Amygdala (tissue), 56 donors: ENCODE measurements around the gene RALGPS1.
A peak's percentile ranks its signal among the peaks of the same experiment; 100 is the strongest.

ENCODE experiments used
- DNase-seq, 56 donors: peaks; one replicate each; lab custom pipeline; 2025; lab: John Stamatoyannopoulos, UW

Gene RALGPS1

DNA sequence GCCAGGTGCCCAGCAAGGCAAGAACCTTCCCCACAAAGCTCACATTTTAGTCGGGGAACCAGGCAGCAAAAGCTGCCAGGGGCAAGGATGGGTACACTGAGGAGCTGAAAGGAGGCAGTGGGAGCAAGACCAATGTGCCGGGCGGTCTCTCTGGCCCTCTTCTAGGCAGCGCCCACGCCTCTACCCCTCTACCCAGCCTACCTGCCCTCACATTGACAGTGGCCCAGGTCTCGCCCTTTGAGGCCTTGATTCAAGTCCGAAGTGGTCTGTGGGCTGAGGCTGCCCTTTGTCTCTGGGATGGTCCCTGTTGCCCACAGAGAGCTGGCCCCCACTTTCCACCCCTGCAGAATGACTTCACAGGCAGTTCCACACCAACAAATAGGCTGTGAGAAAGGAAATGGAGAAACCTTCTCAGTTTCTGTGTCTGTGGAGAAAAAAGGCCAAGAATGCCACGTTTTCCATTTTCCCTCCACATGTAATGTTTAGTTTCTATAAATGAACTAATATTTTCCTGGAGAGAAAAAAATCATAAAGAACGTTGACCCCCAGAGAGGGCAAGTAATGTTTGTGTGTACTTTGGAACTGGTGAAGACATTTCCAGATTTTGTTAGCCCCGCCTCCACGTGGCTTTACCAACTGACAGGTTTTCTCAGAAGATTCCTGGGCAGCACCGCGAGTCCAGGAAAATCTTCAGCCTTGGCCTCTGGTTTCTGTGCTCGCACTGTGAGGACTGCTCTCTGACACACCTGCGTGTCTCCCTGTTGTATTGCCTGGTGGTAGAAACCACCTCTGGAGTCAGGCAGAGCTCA is 265.3 kb downstream of the RALGPS1 start:
- no peak for DNase-seq

GRCh38 chr9:127180457-127181314 is 266.1 kb downstream of the RALGPS1 start:
- no peak for DNase-seq

DNA sequence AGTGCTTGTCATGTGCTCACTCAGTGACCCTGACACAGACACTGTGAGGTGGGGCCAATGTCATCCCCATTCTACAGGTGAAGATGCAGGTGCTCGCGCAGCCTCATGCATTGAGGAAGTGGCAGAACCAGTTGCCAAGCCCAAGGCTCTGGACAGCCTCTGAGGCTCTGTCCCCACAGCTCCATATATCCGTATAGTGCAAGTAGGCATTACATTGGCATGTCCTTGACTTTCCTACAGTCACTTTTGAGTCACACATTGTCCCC is 266.7 kb downstream of the RALGPS1 start:
- DNase-seq: no peak

DNA sequence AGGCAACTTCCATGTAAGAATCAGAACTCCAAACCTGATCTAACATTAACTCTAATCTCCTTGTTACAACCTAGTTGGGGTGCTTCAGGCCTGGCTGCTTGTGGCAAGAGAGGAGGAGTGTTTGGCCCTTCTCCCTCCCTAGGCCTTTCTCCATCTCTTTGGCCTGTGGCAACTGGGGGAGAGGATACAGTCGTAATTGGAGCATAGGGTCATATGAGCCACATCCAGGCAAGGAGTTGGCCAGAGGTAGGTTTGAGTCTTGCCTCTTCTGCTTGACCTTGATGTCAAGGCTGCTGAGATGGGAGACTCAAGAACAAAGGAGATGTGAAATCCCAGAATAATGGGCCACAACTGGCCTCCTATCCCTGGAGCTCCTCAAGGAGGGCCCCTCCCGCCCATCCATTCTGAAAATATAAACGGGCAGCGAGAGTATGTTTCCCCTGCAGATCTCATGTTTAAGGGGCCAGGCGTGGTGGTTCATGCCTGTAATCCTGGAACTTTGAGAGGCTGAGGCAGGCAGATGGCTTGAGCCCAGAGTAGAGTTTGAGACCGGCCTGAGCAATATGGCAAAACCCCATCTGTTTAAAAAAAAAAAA is 267.1 kb downstream of the RALGPS1 start:
- no peak for DNase-seq

GRCh38 chr9:127182901-127183746 is 268.5 kb downstream of the RALGPS1 start:
- no peak for DNase-seq

DNA sequence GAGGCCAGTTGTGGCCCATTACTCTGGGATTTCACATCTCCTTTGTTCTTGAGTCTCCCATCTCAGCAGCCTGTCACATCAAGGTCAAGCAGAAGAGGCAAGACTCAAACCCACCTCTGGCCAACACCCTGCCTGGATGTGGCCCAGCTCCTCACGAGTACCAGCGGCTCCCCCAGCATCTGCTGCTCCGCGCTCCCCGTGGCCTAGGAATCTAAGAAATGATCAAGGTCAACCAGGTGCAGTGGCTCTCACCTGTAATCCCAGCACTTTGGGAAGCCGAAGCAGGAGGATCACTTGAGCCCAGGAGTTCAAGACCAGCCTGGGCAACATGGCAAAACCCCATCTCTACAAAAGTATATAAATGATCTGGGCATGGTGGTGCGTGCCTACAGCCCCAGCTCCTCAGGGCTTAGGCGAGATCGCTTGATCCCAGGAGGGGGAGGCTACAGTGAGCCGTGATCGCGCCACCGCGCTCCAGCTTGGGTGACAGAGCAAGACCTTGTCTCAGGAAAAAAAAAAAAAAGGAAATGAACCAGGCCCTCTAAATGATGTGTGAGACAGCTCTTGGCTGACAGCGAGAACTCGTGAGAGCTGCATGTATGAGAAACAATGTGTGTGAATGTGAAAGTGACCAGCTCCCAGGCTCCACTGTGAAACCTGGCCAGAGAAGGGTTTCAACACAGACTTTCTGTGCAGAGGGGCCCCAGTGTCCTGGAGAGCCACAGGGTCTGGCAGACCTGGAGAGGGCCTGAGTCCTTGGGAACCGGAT is 269.4 kb downstream of the RALGPS1 start:
- peak in 4 of 56 donors; percentile 13 to 29 (median 17) for DNase-seq

GRCh38 chr9:127184641-127185040 is 270.1 kb downstream of the RALGPS1 start:
- peak in 1 of 56 donors; percentile 30 for DNase-seq

- DNase-seq: no peak
Measured at GRCh38 chr9:127185181-127185580, 270.6 kb downstream of the RALGPS1 start.

DNA sequence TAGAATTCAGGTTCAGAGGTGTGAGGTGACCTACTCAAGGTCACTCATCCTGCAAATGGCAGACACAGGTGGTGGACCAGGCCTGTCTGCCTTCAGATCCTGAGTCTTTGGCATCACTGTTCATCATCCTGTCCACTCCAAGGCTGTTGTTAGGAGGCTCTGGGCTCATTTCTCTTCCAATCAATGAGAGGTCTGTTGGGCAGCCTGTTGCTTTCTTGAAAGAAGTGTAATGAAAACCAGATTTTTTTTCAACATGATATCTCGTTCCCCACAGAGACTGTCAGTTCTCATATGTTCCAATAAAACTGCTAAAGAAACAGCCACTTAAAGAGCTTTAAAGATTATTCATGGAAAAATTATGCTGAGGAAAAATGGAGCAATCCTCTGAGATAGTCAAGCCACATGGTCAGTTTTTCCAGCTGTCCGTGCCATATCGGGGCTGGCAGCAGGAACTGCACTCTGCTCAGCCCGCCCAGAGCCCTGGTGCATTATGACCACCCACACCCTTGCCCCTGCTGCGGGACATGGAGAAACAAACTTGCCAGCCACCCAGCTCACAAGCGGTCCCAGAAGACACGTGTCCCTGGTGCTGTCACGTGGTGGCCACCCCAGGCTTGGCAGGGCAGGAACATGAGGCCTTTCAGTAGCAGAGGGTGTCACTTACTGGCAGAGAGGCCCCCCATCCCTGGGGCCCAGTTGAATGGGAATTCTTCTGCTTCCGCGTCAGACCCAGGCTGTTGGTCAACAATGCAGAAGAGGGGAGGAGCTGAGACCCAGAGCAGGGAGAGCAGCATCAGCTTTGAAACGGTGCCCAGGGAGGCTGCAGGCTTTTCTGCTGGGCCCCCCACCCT is 271.6 kb downstream of the RALGPS1 start:
- DNase-seq: peak in 55 of 56 donors; percentile 23 to 94 (median 77)

- no peak for DNase-seq
Measured at GRCh38 chr9:127186806-127187205, 272.2 kb downstream of the RALGPS1 start.

- DNase-seq: no peak
Measured at GRCh38 chr9:127187231-127187956, 272.8 kb downstream of the RALGPS1 start.

DNA sequence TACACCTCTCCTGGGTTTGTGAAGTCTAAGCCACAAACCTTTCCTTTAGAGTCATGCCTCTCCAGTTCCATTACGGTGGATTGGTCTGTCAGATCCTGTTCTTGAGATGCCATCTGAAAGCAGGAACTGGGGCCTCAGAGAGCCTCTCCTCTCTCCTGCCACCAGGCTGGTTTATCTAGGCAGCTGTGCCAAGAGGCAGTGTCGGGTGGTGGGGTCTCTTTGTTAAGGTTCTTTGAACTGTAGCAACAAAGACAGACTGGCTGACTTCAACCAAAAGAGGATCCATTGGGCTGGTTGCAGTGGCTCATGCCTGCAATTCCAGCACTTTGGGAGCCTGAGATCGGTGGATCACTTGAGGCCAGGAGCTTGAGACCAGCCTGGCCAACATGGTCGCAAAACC is 273.8 kb downstream of the RALGPS1 start:
- DNase-seq: no peak

DNA sequence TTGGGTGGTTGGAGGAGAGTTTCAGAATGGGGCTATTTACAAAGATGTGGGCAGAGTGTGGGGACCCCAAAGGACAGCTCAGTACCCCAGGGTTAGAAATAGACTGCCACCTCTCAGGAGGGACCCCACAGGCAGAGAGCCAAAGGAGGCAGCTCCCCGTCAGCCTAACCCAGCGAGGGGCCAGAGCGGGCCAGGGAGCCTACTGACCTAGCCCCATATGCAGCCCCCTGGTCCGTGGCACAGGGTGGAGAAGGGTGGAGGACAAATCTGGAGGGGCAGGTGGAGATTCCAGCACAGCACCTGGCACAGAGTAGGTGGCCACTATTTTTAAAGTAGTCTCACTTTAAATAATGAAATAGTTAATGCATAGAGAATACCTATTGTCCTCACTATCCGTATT is 275.0 kb downstream of the RALGPS1 start:
- DNase-seq: no peak

- no peak for DNase-seq
Measured at GRCh38 chr9:127192744-127193143, 278.2 kb downstream of the RALGPS1 start.

DNA sequence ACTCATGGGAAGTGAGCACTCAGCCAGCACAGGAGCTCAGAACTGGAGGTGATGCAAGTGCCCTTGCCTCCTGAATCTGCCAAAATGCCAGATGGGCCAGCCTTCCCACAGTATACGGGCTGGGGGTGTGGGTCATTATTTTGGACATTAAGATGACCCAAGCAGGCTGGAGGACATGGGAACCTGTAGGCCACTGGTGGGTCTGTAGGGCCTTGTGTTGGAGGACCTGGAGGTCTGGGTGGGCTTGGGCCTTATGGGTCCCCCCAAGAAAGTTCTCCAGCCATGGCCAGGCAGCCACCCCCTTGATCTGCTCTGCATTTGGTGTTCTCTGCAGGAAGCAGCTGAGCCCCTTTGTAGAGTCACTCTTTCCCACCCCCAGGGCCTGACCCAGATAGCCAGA is 278.9 kb downstream of the RALGPS1 start:
- DNase-seq: no peak

GRCh38 chr9:127194881-127195713 is 280.5 kb downstream of the RALGPS1 start:
- DNase-seq: no peak
